ENCODE results near the gene ADARB2.

DNA sequence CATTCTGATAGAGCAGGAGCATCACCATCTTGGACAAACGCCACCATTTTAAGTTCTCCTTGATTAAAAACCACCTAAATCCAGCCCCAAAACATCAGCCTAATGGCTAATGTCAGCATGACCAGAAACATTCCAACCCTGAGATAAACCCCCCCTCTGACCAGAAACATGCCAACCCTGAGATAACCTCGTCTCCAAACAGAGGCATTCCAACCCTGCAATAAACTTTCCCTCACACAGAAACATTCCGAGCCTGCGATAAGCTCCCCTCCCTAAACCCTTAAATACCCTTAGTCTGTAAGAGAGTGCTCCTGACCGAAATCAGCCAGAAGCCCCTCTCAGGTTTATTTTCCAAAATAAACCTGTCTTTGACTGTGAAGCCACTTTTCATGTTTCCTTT, 76.5 kb downstream of the ADARB2 start:
- TF ChIP-seq POLR2A (IDR thresholded peaks at IDR 0.05) (no peak), EP300 (IDR thresholded peaks at IDR 0.05) (no peak)
- TF ChIP-seq, protein P1, sequence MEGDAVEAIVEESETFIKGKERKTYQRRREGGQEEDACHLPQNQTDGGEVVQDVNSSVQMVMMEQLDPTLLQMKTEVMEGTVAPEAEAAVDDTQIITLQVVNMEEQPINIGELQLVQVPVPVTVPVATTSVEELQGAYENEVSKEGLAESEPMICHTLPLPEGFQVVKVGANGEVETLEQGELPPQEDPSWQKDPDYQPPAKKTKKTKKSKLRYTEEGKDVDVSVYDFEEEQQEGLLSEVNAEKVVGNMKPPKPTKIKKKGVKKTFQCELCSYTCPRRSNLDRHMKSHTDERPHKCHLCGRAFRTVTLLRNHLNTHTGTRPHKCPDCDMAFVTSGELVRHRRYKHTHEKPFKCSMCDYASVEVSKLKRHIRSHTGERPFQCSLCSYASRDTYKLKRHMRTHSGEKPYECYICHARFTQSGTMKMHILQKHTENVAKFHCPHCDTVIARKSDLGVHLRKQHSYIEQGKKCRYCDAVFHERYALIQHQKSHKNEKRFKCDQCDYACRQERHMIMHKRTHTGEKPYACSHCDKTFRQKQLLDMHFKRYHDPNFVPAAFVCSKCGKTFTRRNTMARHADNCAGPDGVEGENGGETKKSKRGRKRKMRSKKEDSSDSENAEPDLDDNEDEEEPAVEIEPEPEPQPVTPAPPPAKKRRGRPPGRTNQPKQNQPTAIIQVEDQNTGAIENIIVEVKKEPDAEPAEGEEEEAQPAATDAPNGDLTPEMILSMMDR (IDR thresholded peaks at IDR 0.05): no peak
